OCI-LY7 (cell line): ENCODE results near the gene CRYBB1. TPM values are rescaled to one million over a fixed set of nuclear protein-coding genes. Genes with fewer than 3 reads are reported as not detected.

Experiments used
- BruUV-seq: library from RNA; stranded (reverse); fragments of 400-500 nt; replicated peaks from 2 replicates; lab custom pipeline; 2021; lab: Mats Ljungman, UMichigan
- CTCF ChIA-PET: fragments of 300-600 bp; sonication (Branson Sonifier 250); formaldehyde crosslinking; loops from one replicate; lab custom pipeline; 2022; ENCODE audit warnings: antibody characterized with exemption; ENCODE audit not compliant: unreplicated experiment; lab: Charles Lee
- POLR2A ChIA-PET: fragments of 300-600 bp; sonication (Branson Sonifier 250); formaldehyde crosslinking; loops from one replicate; lab custom pipeline; 2022; ENCODE audit warnings: antibody characterized with exemption; lab: Charles Lee
- DNase-seq: peaks from one replicate; pipeline ENCODE4 v3.0.0-alpha.2; 2015; ENCODE audit warnings: low spot score
- H2AFZ ChIP-seq: fragments of 200-600 bp; sonication (generic), shearing (Covaris generic); 2 replicates; pipeline ENCODE4 v1.6.1; 2014; ENCODE audit warnings: mild to moderate bottlenecking, antibody characterized with exemption, low read length, moderate library complexity
- H3K27ac ChIP-seq: fragments of 200-600 bp; sonication (generic); 2 replicates; pipeline ENCODE4 v1.5.1; 2014; ENCODE audit warnings: mixed run types, low read depth, mild to moderate bottlenecking, moderate library complexity, low read length, inconsistent platforms; ENCODE audit not compliant: poor library complexity, severe bottlenecking
- H3K36me3 ChIP-seq: fragments of 200-600 bp; sonication (generic); 2 replicates; pipeline ENCODE4 v1.6.1; 2014; ENCODE audit warnings: mild to moderate bottlenecking, antibody characterized with exemption, low read length, moderate library complexity, mixed read lengths; ENCODE audit not compliant: insufficient read depth
- H3K4me1 ChIP-seq: fragments of 200-600 bp; sonication (generic); 2 replicates; pipeline ENCODE4 v1.5.1; 2014; ENCODE audit warnings: mild to moderate bottlenecking, low read length; ENCODE audit not compliant: insufficient read depth, poor library complexity, severe bottlenecking
- H3K4me2 ChIP-seq: fragments of 200-600 bp; sonication (generic); 2 replicates; pipeline ENCODE4 v1.6.1; 2014; ENCODE audit warnings: mild to moderate bottlenecking, low read length
- H3K4me3 ChIP-seq: fragments of 200-600 bp; sonication (generic); 2 replicates; pipeline ENCODE4 v1.5.1; 2014; ENCODE audit warnings: mild to moderate bottlenecking, low read depth, low read length; ENCODE audit not compliant: poor library complexity, severe bottlenecking
- H3K79me2 ChIP-seq: fragments of 200-600 bp; sonication (generic); 2 replicates; pipeline ENCODE4 v1.6.1; 2016; ENCODE audit warnings: low read depth, mild to moderate bottlenecking, low read length, moderate library complexity, mixed read lengths; ENCODE audit not compliant: insufficient read depth
- H3K9me2 ChIP-seq: fragments of 200-600 bp; sonication (generic); 2 replicates; pipeline ENCODE4 v1.6.1; 2016; ENCODE audit warnings: mild to moderate bottlenecking, low read length, mixed read lengths; ENCODE audit not compliant: insufficient read depth
- H3K9me3 ChIP-seq: fragments of 200-600 bp; sonication (generic); 2 replicates; pipeline ENCODE4 v1.6.1; 2014; ENCODE audit warnings: mild to moderate bottlenecking, mixed run types, low read length, mixed read lengths
- H4K20me1 ChIP-seq: fragments of 200-600 bp; sonication (generic); 2 replicates; pipeline ENCODE4 v1.6.1; 2014; ENCODE audit warnings: mild to moderate bottlenecking, antibody characterized with exemption, low read length, moderate library complexity, mixed read lengths; ENCODE audit not compliant: insufficient read depth
- CTCF ChIP-seq: fragments of 200-600 bp; sonication (generic); conservative IDR thresholded peaks from 2 replicates; pipeline ENCODE4 v1.5.1; 2014; ENCODE audit warnings: mild to moderate bottlenecking, antibody characterized with exemption, low read length, moderate library complexity, mixed read lengths
- EZH2phosphoT487 ChIP-seq: fragments of 200-600 bp; sonication (generic); IDR thresholded peaks from 2 replicates; pipeline ENCODE4 v1.6.1; 2018; ENCODE audit warnings: low read depth, borderline replicate concordance, mild to moderate bottlenecking, mixed run types, antibody characterized with exemption, low read length, moderate library complexity, mixed read lengths
- intact Hi-C: fragments of 100-400 bp; cut with micrococcal nuclease; formaldehyde crosslinking; loops from one replicate; pipeline ENCODE4 v1.10.0; 2022; ENCODE audit not compliant: unreplicated experiment
- total RNA-seq, 2 experiments: library from RNA; depleted of rRNA in 1 of 2; stranded (reverse); fragments of >200 nt in 1 of 2; shearing (Covaris generic) in 1 of 2; gene quantifications; 2 replicates each; pipeline ENCODE4 v1.2.3, GENCODE V29; 2014 to 2022

Gene CRYBB1
- total RNA-seq, 2 experiments from 2014 or later: 0.35 TPM; not detected in 1

DNA sequence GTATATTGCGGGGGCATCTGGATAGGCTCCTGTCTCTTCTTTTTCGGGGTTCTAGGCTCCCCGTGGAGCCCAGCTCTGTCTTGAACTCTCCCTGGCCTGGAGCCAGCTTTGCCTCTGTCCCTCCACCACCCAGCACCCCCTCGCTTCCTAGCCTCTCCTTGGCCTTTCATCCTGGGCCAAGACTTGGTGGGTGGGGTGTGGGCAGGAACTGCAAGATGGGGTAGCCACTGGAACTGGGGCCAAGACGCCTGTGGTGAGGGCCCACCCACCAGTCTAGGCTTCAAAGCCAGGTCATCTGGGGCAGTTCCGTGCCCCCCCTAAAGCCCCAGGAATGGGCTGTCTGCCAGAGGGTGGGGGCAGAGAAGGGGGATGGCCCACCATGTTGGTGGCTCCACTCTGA lies 1.7 kb upstream of the CRYBB1 start:
- no peak overlapping the region for H2AFZ ChIP-seq
- H3K4me1 ChIP-seq: peaks cover 38% of the 10 kb centered on the region
- no peaks in the 10 kb centered on the region for H4K20me1 ChIP-seq
- no peak for DNase-seq
- H3K4me2 ChIP-seq: no peak overlapping the region
- no peak overlapping the region for H3K27ac ChIP-seq
- no peaks in the 10 kb centered on the region for H3K79me2 ChIP-seq
- TF ChIP-seq EZH2phosphoT487 (no peak), CTCF (no peak)
- no TSS peak for BruUV-seq
- CTCF ChIA-PET: no interaction called here
- POLR2A ChIA-PET: no interaction called here
- H3K4me3 ChIP-seq: no peak overlapping the region
- intact Hi-C loops: no loop called here
- no peaks in the 10 kb centered on the region for H3K9me2 ChIP-seq
- H3K36me3 ChIP-seq: no peaks in the 10 kb centered on the region
- no peaks in the 10 kb centered on the region for H3K9me3 ChIP-seq

DNA sequence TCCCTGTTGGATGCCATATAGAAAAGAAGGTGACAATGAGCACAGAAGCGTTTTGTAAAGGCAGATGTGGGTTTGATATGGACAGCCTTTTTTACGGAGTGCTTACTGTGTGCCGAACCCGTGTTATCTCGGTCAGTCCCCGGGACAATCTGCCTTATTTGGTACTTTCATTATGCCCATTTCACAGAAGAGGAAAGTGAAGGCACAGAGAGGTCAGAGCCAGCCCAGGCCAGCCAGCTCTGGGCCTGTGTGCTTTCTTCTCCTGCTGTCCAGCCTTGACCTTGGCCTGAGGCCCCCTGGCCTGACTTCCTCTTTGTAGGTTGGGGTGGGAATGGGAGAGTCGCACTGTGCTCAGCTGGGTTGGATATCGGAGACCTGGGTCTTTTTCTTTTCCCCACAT lies 628 bp upstream of the CRYBB1 start:
- TF ChIP-seq CTCF: no peak
- Histone ChIP-seq H4K20me1 (no peaks in the 10 kb centered on the region), H3K79me2 (no peaks in the 10 kb centered on the region), H3K4me3 (no peak overlapping the region), H3K36me3 (no peaks in the 10 kb centered on the region), H3K4me1 (peaks cover 42% of the 10 kb centered on the region), H2AFZ (no peak overlapping the region), H3K27ac (no peak overlapping the region), H3K9me2 (no peaks in the 10 kb centered on the region), H3K4me2 (0 out of 2 replicates have a peak overlapping the region, but pooled peaks have one; percentile 55), H3K9me3 (no peaks in the 10 kb centered on the region)
- intact Hi-C loops: no loop called here
- no TSS peak for BruUV-seq
- CTCF ChIA-PET: no interaction called here
- POLR2A ChIA-PET: interaction anchor here (1.0 kb wide), 1 partner anchor 25 kb away, joined by 3 read pairs; no protein-coding TSS in a partner anchor
- no peak for DNase-seq

- intact Hi-C loops: no loop called here
- Histone ChIP-seq H4K20me1 (no peaks in the 10 kb centered on the region), H3K36me3 (no peaks in the 10 kb centered on the region), H3K4me3 (no peak overlapping the region), H3K4me1 (peaks cover 42% of the 10 kb centered on the region), H3K27ac (no peak overlapping the region), H3K9me3 (no peaks in the 10 kb centered on the region), H2AFZ (peak overlapping the region; percentile 21; the same call in 1 of the 2 replicates), H3K9me2 (no peaks in the 10 kb centered on the region), H3K79me2 (no peaks in the 10 kb centered on the region), H3K4me2 (peak overlapping the region; percentile 55)
- TF ChIP-seq EZH2phosphoT487: no peak
- peak; percentile 18 for DNase-seq
- BruUV-seq: no TSS peak
- ChIA-PET CTCF (no interaction called here), POLR2A (interaction anchor here (1.1 to 1.2 kb wide), 2 partner anchors 9 to 54 kb away, joined by 4 read pairs; no protein-coding TSS in a partner anchor)
These were observed 1.2 kb downstream of the CRYBB1 start for GRCh38 chr22:26616650-26617049.
